GM18873 (cell line): ENCODE results near the gene PRRG2.

Experiments used
- ATAC-seq: cut with Tn5 transposase; IDR thresholded peaks from one replicate; pipeline ENCODE4 v1.9.1; 2021; ENCODE audit warnings: mild to moderate bottlenecking, moderate library complexity, moderate number of reproducible peaks; ENCODE audit not compliant: unreplicated experiment, low FRiP score

PRRG2 gene

GRCh38 chr19:49636233-49636932 is 55.3 kb downstream of the PRRG2 start:
- no peak for ATAC-seq

GRCh38 chr19:49637821-49638738 is 57.0 kb downstream of the PRRG2 start:
- no peak for ATAC-seq

GRCh38 chr19:49639401-49640112 is 58.4 kb downstream of the PRRG2 start:
- no peak for ATAC-seq

DNA sequence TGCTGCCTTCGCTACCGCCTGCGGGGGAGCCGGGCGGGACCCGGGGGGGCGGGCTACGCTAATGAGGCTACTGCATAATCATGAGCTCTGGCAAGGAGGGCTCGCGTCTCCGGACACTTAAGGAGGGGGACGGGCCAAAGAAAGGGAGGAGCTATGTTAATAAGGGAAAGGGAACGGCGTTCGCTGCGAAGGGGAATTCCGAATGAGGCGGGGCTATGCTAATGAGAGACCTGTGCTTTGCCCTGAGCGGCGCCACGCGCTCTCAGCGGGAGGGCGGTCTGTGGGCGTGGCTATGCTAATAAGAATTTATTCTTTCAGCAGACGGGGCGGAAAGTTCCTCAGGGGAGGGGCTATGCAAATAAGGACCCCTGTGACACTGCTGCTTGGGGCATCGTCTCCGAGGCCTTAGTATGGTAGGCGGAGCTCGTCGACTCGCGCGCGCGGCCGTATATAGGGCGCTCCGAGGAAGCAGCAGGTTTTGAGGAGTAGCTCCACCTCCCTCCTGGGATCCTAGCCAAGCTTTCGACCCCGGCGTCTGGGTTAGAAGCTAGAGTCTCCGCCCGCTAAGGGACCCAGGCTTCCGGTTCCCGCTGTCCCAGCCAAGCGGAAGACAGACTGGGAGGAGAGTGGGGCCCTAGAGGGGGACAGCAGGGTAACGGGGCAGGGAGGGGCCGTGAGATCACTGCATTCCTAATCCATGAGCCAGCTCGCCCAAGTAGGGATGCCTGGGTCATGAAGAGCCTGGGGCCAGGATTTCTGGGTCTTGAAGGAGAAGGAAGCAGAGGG is 59.2 kb downstream of the PRRG2 start, which contains the start of gene RRAS:
TSS of gene RRAS (minus strand) at position 31 of the 786 bp plus-strand sequence. CDS start 45 bp downstream, outside the sequence.
- ATAC-seq = peak; percentile 65
